ENCODE results near the gene TMEM207. TPM values are rescaled to one million over a fixed set of nuclear protein-coding genes. Genes with fewer than 3 reads are reported as not detected.
A peak's percentile ranks its signal among the peaks of the same experiment; 100 is the strongest.
"Not testable (repeated sequence)": the region's sequence is repeated elsewhere in the genome, so short reads cannot be mapped to it uniquely, and the experiment has no call there.

The TMEM207 gene
- total RNA-seq, result not detected
- long read RNA-seq, result 0 reads

GRCh38 chr3:190449801-190450200 is at the start of gene TMEM207:
Gene TMEM207 (minus strand): TSS chr3:190449901. CDS start chr3:190449809, 92 bp downstream.
- DNase-seq (no peak), ATAC-seq (no peak)
- intact Hi-C loops (cut with micrococcal nuclease), result no loop called here

DNA sequence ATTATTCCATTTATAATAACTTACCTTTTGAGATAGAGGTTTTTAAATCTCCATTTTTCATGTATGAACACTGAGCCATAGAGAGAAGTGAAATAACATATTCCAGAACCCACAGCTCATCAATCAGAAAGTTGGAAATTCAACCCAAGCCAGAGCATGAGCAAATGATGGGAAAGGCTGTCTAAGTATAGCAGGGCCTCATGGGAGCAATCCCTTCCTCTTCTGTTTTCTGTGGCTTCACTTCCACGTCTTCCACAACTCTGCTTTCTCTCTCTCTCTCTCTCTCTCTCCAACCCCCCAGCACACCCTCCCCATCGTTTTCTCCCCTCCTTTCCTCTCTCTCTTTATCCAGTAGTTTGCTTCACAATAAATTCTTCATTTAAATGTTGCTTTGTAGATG is 49.4 kb upstream of the TMEM207 start:
- ATAC-seq, result peak; percentile 26
- no peak for DNase-seq
- intact Hi-C loops (cut with micrococcal nuclease), result no loop called here

GRCh38 chr3:190498293-190498692 is 48.6 kb upstream of the TMEM207 start:
- intact Hi-C loops (cut with micrococcal nuclease), result no loop called here
- DNase-seq, result no peak
- peak; percentile 59 for ATAC-seq

- intact Hi-C loops (cut with micrococcal nuclease), result no loop called here
- DNase-seq (no peak), ATAC-seq (peak; percentile 95)
These were observed 48.1 kb upstream of the TMEM207 start for GRCh38 chr3:190497811-190498210.

GRCh38 chr3:190496859-190497258 is 47.2 kb upstream of the TMEM207 start:
- intact Hi-C loops (cut with micrococcal nuclease), result no loop called here
- DNase-seq (no peak), ATAC-seq (no peak)

GRCh38 chr3:190495796-190496195 is 46.1 kb upstream of the TMEM207 start:
- no peak for DNase-seq
- ATAC-seq, result no peak
- intact Hi-C loops (cut with micrococcal nuclease), result no loop called here

DNA sequence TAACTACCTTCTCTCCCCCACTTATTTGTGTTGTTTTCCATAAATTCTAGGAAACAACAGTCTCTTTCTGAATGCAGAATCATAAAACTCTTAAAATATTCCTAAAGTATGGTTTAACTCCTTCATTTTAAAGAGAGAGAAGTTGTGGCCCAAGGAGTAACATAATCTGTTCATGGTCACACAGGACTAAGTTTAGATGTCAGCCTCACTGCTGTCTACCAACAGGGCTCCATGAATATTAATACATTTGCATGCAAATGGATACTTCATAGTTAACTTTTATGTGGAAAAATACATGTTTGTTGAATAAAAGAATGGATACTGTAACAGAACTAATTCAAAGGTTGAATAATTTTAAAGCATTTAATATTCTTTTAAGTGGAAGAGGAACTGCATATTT is 45.7 kb upstream of the TMEM207 start:
- no peak for DNase-seq
- intact Hi-C loops (cut with micrococcal nuclease), result no loop called here
- no peak for ATAC-seq

GRCh38 chr3:190494907-190495306 is 45.2 kb upstream of the TMEM207 start:
- DNase-seq, result no peak
- intact Hi-C loops (cut with micrococcal nuclease), result no loop called here
- ATAC-seq, result no peak

DNA sequence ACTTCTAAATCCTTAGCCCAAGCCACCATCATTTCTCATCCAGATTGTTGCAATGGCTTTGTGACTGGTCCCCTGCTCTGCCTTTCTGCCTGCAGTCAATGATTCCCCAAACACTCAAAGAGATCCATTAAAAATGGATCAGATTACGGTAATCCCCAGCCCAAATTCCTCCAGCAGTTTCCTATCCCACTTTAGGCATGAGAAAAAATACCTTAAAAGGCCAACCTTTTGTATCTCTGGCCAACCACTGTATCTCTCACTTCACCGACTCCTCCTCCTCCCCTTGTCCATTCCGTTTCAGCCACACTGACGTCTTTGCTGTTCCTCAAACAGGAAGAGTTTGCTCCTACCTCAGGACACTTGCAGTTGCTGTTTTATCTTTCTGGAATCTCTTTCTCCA is 43.3 kb upstream of the TMEM207 start:
- DNase-seq (no peak), ATAC-seq (no peak)
- intact Hi-C loops (cut with micrococcal nuclease), result no loop called here

- DNase-seq (no peak), ATAC-seq (peak; percentile 81)
- intact Hi-C loops (cut with micrococcal nuclease), result no loop called here
These were observed 42.4 kb upstream of the TMEM207 start for GRCh38 chr3:190492129-190492528.

GRCh38 chr3:190491533-190492054 is 41.9 kb upstream of the TMEM207 start:
- peak; percentile 66 for DNase-seq
- ATAC-seq, result peak; percentile 90
- intact Hi-C loops (cut with micrococcal nuclease), result no loop called here

DNA sequence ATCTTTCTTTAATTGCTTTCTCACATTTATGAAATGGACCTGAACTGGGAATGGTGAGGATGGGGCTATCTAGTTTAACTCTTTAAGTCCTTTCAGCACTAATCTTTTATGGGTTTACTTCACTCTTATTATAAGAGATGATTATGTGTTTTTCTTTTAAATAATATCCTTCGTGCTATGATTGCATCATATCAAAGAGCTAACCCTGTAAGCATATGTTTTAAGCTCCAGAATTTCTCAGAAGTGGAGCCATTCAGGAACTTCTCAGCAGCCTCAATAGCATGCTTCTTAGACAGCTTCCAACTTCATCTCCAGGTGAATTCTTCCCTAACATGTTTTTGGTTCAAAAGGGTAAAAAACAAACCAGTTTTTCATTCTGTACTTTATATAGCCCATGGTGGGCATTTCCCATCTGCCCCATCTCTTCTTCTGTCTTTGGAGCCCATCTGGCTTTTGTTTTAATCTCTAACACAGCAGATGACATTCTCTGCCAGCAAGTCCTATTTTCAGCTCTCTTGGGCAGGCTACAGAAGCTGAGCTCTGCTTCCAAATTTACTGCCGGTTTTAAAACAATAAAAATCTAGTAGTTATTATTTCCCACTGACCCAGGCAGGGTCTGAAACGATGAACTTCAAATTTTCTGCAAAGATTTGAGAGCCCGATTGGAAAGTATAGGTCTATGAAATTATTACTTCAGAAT is 37.4 kb upstream of the TMEM207 start:
- intact Hi-C loops (cut with micrococcal nuclease), result no loop called here
- DNase-seq (no peak), ATAC-seq (peak; percentile 50)

DNA sequence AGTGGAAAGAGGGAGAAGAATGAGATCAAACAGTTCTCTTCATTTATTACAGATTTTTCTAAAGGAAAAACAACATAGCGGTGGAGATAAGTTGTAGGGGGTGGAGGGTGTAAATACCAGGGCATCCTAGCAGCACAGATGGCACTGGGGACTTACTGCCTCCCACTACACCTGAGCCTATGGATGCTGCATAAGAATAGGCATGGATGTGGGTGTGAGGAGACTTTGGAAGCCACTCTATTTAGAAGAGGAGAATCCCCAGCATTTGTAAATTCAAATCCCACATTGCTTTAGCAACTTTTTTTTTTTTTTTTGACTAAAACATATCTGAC is 36.8 kb upstream of the TMEM207 start:
- intact Hi-C loops (cut with micrococcal nuclease), result no loop called here
- no peak for ATAC-seq
- DNase-seq, result no peak

DNA sequence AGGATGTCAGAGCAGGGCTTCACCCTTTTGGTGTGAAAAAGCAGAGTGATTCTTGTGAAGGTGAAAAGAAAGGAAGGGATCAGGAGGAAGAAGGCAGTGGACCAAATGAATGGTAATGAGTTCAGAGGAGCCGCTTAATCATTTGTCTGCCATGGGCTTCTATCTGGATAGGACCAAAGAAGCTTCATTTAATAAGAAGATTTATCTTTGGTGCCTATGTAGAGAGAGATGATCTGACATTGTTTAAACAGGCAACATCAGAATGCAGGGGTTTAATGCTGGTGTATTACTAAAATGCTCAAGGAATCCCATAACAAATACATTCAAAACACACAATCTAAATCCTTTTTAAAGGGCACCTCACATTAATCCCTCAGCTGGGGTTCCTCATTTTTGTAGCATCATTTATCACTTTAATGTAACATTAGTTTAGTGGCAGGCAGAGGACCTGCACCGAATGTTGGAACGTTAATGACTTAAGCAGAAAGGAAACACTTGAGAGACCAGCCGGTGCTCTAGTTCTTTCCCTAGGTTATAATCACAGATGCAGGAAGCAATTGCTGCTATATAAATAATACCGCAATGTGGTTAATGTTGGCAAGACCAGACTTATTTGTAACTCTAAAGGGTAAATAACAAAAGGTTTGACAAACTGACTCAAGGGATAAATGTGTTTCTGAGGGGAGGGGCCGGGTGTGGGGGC is 36.3 kb upstream of the TMEM207 start:
- intact Hi-C loops (cut with micrococcal nuclease), result no loop called here
- ATAC-seq, result peak; percentile 41
- no peak for DNase-seq

DNA sequence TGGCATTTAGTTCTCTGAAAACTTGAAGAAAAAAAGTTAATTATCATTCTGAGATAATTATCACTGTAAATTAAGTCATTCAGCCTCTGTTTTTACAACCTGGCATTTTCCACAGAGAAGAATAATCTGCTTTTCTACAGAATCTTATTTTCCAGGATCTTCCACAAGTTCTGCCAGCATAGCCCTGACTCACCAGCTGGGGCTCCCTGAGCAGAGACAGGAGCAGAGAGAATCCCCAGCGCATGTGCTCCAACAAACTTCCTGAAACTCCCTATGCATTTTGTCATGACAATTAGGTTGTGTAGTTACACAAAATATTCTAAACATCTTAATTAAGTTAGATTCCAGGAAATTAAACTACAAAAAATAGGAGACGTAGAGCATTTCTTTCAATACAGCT is 32.1 kb upstream of the TMEM207 start:
- no peak for DNase-seq
- no peak for ATAC-seq
- intact Hi-C loops (cut with micrococcal nuclease), result no loop called here

- intact Hi-C loops (cut with micrococcal nuclease); DNase-seq; ATAC-seq: not testable (repeated sequence)
These were observed 23.6 kb upstream of the TMEM207 start for GRCh38 chr3:190473261-190473660.

- DNase-seq (no peak), ATAC-seq (no peak)
- intact Hi-C loops (cut with micrococcal nuclease), result no loop called here
These were observed 18.2 kb upstream of the TMEM207 start for GRCh38 chr3:190467922-190468321.

- intact Hi-C loops (cut with micrococcal nuclease), result no loop called here
- no peak for ATAC-seq
- no peak for DNase-seq
These were observed 8.3 kb upstream of the TMEM207 start for GRCh38 chr3:190458040-190458439.

DNA sequence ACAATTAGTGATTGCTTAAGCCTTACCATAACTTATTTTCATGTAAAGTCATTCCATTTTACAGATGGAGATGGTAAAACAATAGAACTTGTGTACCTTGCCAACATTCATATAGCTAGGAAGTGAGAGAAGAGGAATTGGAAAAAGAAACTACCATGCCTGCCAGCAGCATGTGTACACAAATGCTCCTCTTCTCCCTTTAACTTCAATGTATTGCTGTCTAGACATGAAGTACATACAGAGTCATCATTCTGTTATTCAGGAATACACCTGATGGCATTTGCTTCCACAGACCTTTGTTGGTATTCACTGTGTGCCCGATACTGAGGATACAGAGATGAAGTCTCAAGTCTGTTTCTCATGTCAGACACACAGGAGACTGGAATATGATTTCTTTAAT is 7.1 kb upstream of the TMEM207 start:
- DNase-seq, result no peak
- ATAC-seq, result no peak
- intact Hi-C loops (cut with micrococcal nuclease), result no loop called here

GRCh38 chr3:190455828-190456227 is 6.1 kb upstream of the TMEM207 start:
- intact Hi-C loops (cut with micrococcal nuclease), result loop anchor here (2.0 kb wide), 1 partner anchor 31 kb away; no protein-coding TSS in a partner anchor

GRCh38 chr3:190448256-190448655 is 1.4 kb downstream of the TMEM207 start:
- DNase-seq, result no peak
- intact Hi-C loops (cut with micrococcal nuclease), result no loop called here
- no peak for ATAC-seq

More at GRCh38 chr3:190455828-190456227, 6.1 kb upstream of the TMEM207 start:
- ATAC-seq (no peak), DNase-seq (no peak)
